ENCODE measurements around the gene CDKN1A.
A peak's percentile ranks its signal among the peaks of the same experiment; 100 is the strongest.

CDKN1A gene

GRCh38 chr6:36656441-36656840 is 22.1 kb upstream of the CDKN1A start:
- no peak for DNase-seq

DNA sequence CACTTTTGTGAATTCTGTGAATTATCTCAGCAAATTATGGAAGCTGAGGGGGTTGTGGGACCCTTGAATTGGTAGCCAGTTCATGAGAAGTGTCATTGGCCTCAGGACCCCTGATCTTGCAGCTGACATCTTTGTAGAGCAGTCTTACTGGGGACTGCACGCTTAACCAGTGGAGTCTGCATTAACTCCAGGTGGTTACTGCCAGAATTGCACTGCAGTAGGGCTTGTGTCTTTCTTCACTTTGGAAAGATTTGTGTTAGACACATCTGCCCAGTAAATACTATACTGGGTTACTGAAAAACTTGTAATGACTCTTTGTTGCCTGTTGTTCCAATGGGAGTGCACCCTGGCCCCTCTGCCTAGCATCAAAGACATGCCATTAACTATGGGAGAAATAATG is 21.2 kb upstream of the CDKN1A start:
- DNase-seq: no peak

DNA sequence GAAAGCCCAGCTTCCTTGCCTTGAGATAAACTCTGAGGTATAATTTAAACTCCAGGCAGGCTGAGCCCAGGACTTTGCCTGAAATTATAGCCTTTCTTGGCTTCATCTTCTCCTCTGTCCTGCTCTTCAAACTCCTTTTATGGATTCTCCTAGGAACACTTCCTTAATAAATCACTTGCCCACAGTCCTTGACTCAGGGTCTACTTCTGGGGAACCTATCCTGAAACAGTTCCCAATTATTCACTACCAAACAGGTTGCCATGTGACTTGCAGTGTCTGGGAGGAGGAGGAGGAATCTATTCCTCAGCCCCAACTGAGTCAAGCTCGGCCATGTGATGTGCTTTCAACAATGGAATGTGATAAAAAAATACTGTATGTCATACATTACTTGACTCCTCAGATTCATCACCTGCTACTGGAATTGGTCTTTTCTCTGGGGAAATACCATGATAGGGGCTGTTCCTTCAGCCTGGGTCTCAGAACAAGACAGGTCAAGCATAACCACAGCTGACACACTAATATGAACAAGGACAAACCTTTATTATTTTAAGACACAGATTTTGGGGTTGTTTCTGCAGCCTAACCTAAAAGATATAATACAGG is 20.5 kb upstream of the CDKN1A start:
- DNase-seq: no peak

GRCh38 chr6:36659271-36659670 is 19.2 kb upstream of the CDKN1A start:
- no peak for DNase-seq

- no peak for DNase-seq
Observed at GRCh38 chr6:36660771-36661471, 17.6 kb upstream of the CDKN1A start.

GRCh38 chr6:36662380-36662779 is 16.1 kb upstream of the CDKN1A start:
- DNase-seq: no peak

DNA sequence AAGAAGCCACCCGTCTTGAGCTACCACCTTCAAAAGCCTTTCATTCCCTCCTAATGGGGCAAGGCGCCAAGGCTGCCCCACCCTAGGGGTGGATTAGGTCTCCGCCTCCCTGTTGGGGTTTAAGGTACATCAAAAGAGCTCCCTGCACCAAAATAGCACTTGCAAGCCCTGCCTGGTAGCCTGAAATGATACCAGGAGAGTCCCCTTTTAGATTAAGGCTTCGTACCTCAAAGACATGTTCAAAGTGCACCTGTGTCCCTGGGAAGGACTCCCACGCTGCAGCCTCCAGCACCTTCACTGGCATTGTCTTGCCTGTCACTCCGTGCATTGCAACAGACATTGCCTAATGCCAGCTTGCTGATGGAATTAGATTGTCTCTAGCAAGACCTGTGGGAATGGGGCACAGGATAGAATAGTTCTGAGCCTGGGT is 15.7 kb upstream of the CDKN1A start:
- no peak for DNase-seq

GRCh38 chr6:36663504-36664446 is 14.7 kb upstream of the CDKN1A start:
- DNase-seq: no peak

- no peak for DNase-seq
Observed at GRCh38 chr6:36665180-36665579, 13.3 kb upstream of the CDKN1A start.

GRCh38 chr6:36666287-36666686 is 12.2 kb upstream of the CDKN1A start:
- DNase-seq: no peak

GRCh38 chr6:36666826-36667591 is 11.5 kb upstream of the CDKN1A start:
- DNase-seq: peak; percentile 87

DNA sequence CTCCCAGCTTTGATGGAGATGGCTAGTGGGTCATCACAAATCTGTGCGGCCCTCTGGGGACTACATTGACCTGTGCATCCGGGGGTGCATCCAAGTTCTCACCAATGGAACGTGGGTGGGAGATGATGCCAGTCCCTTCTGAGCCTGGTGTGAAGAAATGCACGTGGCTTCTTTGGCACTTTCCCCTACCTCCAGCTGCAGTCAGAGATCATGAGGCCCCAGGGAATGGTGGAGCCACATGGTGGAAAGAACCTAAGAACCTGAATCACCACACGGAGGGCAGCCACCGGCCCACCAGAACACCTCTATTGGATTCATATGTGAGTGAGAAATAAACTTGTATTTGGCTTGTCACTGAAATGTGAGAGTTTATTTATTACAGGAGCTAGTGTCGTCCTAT is 9.9 kb upstream of the CDKN1A start:
- no peak for DNase-seq

DNA sequence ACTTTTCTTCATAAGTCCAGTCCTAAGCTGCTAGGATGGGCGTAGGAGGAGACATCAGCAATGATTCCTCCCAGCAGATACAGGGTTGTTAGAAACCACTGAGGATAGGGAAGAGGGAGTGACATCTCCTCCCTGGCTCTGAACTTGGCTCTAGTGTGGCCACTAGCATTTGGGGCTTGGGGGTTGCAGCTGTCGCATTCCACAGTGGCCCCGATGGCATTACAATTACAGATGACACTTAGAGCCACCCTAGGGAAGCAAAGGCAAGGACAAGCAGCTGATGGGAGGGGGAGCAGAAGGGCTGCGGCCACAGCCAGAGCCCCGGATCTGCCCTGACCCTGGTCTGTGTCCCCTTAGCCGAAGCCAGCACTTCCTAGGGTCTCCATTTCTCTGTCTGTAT is 9.5 kb upstream of the CDKN1A start:
- DNase-seq: no peak

DNA sequence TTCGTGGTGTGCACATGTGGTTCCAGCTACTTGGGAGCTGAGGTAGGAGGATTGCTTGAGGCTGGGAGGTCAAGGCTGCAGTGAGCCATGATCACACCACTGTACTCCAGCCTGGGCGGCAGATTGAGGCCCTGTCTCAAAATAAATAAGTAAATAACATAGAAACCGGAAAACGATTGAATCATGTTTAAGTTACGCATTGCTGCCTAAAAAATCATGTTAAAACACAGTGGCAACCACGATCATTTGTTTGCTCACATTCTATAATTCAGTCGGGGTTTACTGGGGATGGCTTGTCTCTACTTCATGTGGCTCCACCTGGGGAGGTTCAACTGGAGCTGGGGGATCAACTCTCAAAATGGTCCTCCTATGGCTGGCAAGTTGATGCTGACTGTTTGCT is 8.2 kb upstream of the CDKN1A start:
- DNase-seq: no peak

GRCh38 chr6:36671687-36672375 is 6.7 kb upstream of the CDKN1A start:
- DNase-seq: no peak

DNA sequence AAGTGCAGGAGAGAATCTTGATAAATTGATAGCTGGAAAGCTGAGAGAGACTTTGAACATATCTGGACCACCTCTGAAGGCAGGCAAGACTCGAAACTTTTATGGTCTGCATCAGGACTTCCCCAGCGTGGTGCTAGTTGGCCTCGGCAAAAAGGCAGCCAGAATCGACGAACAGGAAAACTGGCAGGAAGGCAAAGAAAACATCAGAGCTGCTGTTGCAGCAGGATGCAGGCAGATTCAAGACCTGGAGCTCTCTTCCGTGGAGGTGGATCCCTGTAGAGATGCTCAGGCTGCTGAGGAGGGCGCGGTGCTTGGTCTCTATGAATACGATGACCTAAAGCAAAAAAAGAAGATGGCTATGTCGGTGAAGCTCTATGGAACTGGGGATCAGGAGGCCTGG is 4.6 kb upstream of the CDKN1A start:
- no peak for DNase-seq

GRCh38 chr6:36674942-36675341 is 3.6 kb upstream of the CDKN1A start:
- no peak for DNase-seq

DNA sequence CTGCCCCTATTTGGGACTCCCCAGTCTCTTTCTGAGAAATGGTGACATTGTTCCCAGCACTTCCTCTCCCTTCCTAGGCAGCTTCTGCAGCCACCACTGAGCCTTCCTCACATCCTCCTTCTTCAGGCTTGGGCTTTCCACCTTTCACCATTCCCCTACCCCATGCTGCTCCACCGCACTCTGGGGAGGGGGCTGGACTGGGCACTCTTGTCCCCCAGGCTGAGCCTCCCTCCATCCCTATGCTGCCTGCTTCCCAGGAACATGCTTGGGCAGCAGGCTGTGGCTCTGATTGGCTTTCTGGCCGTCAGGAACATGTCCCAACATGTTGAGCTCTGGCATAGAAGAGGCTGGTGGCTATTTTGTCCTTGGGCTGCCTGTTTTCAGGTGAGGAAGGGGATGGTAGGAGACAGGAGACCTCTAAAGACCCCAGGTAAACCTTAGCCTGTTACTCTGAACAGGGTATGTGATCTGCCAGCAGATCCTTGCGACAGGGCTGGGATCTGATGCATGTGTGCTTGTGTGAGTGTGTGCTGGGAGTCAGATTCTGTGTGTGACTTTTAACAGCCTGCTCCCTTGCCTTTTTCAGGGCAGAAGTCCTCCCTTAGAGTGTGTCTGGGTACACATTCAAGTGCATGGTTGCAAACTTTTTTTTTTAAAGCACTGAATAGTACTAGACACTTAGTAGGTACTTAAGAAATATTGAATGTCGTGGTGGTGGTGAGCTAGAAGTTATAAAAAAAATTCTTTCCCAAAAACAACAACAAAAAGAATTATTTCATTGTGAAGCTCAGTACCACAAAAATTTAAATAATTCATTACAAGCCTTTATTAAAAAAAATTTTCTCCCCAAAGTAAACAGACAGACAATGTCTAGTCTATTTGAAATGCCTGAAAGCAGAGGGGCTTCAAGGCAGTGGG is 2.1 kb upstream of the CDKN1A start:
- peak; percentile 48 for DNase-seq

DNA sequence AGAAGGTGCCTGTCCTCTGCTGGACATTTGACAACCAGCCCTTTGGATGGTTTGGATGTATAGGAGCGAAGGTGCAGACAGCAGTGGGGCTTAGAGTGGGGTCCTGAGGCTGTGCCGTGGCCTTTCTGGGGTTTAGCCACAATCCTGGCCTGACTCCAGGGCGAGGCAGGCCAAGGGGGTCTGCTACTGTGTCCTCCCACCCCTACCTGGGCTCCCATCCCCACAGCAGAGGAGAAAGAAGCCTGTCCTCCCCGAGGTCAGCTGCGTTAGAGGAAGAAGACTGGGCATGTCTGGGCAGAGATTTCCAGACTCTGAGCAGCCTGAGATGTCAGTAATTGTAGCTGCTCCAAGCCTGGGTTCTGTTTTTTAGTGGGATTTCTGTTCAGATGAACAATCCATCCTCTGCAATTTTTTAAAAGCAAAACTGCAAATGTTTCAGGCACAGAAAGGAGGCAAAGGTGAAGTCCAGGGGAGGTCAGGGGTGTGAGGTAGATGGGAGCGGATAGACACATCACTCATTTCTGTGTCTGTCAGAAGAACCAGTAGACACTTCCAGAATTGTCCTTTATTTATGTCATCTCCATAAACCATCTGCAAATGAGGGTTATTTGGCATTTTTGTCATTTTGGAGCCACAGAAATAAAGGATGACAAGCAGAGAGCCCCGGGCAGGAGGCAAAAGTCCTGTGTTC is 1.3 kb upstream of the CDKN1A start:
- peak; percentile 59 for DNase-seq

GRCh38 chr6:36677753-36678487 is 594 bp upstream of the CDKN1A start:
- no peak for DNase-seq

Measured in NCI-H1105 treated with DMSO at 0.1 percent for 48 hours (cell line).